SJSA1 (cell line): ENCODE results near the gene ZNF530. TPM values are rescaled to one million over a fixed set of nuclear protein-coding genes. Genes with fewer than 3 reads are reported as not detected.

Source experiments
- DNase-seq, 2 experiments: peaks; one replicate each; pipeline ENCODE4 v3.0.0-alpha.2; 2015 to 2020; ENCODE audit warnings: low spot score in 2 of 2, low read depth in 1 of 2
- H3K27ac ChIP-seq: fragments of 250-450 bp; sonication (Bioruptor Pico); 2 replicates; pipeline ENCODE4 v1.5.1; 2020; ENCODE audit warnings: mild to moderate bottlenecking, moderate library complexity
- H3K27me3 ChIP-seq: fragments of 250-450 bp; sonication (Bioruptor Pico); replicated peaks from 2 replicates; pipeline ENCODE4 v1.5.1; 2020; ENCODE audit warnings: mild to moderate bottlenecking, moderate library complexity
- H3K36me3 ChIP-seq: fragments of 250-450 bp; sonication (Bioruptor Pico); 2 replicates; pipeline ENCODE4 v1.5.1; 2020; ENCODE audit warnings: mild to moderate bottlenecking
- H3K4me1 ChIP-seq: fragments of 250-450 bp; sonication (Bioruptor Pico); replicated peaks from 2 replicates; pipeline ENCODE4 v1.6.1; 2021; ENCODE audit warnings: mild to moderate bottlenecking
- H3K4me3 ChIP-seq: fragments of 250-450 bp; sonication (Bioruptor Pico); 2 replicates; pipeline ENCODE4 v1.5.1; 2020; ENCODE audit warnings: mild to moderate bottlenecking
- H3K9me3 ChIP-seq: fragments of 250-450 bp; sonication (Bioruptor Pico); replicated peaks from 2 replicates; pipeline ENCODE4 v1.5.1; 2020; ENCODE audit warnings: mild to moderate bottlenecking
- total RNA-seq: library from RNA; depleted of rRNA; stranded (reverse); fragments of >200 nt; shearing (Covaris generic); gene quantifications from 2 replicates; pipeline ENCODE4 v1.2.3, GENCODE V29; 2014; rRNA removed

The ZNF530 gene
- total RNA-seq, 1 experiment from 2014 or later: 21.4 TPM

DNA sequence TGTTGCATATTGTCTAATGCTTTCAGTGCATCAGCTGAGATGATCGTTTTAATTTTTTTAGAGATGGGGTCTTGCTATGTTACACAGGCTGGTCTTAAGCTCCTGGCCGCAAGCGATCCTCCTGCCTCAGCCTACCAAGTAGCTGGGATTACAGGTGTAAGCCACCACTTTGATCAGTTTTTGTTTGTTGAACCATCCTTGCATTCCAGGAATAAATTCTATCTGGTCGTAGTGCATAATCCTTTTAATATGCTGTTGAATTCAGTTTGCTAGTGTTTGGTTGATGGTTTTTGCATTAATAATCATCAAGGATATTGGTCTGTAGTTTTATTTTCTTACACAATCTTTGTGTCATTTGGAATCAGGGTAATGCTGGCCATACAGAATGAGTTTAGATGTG is 37.7 kb downstream of the ZNF530 start:
- H3K27me3 ChIP-seq: no peaks in the 10 kb centered on the region
- H3K4me1 ChIP-seq: 0 out of 2 replicates have a peak, but pooled peaks cover 6% of the 10 kb centered on the region
- DNase-seq: no peak
- H3K36me3 ChIP-seq: peaks cover 80% of the 10 kb centered on the region
- H3K27ac ChIP-seq: no peak overlapping the region
- H3K4me3 ChIP-seq: no peak overlapping the region
- H3K9me3 ChIP-seq: peaks cover 42% of the 10 kb centered on the region

DNA sequence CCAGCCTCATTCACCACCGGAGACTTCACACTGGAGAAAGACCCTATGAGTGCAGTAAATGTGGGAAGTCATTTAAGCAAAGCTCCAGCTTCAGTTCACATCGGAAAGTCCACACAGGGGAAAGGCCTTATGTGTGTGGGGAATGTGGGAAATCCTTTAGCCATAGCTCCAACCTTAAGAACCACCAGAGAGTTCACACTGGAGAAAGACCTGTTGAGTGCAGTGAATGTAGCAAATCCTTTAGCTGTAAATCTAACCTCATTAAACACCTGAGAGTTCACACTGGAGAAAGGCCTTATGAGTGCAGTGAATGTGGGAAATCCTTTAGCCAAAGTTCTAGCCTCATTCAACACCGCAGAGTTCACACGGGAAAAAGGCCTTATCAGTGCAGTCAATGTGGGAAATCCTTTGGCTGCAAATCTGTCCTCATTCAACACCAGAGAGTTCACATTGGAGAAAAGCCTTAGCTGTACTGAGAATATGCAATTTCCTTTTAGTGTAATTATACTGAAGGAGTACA is 42.1 kb downstream of the ZNF530 start:
- H3K27ac ChIP-seq: no peak overlapping the region
- DNase-seq: no peak
- no peaks in the 10 kb centered on the region for H3K27me3 ChIP-seq
- peaks cover 62% of the 10 kb centered on the region for H3K36me3 ChIP-seq
- H3K4me1 ChIP-seq: no peaks in the 10 kb centered on the region
- H3K9me3 ChIP-seq: peaks cover 43% of the 10 kb centered on the region
- no peak overlapping the region for H3K4me3 ChIP-seq

GRCh38 chr19:57642396-57643046 is 42.8 kb downstream of the ZNF530 start:
- no peak for DNase-seq
- peaks cover 40% of the 10 kb centered on the region for H3K9me3 ChIP-seq
- peaks cover 56% of the 10 kb centered on the region for H3K36me3 ChIP-seq
- no peak overlapping the region for H3K27ac ChIP-seq
- H3K4me1 ChIP-seq: no peaks in the 10 kb centered on the region
- H3K4me3 ChIP-seq: no peak overlapping the region
- H3K27me3 ChIP-seq: no peaks in the 10 kb centered on the region

DNA sequence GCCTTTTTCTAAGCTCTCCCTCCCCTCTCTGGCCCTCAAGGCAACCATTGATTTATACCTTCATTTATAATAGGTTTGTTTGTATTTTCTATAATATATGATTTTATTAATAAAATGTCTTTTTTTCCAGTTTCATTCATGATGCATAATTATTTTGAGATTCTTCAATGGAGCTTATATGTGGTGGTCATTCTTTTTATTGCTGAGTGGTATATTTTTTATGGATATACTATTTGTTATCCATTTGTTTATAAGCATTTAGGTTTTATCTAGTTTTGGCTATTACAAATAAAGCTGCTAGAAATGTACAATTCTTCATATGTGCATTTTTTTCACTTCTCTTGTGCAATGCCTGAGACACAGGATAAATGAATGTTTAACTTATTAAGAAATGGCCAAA is 44.0 kb downstream of the ZNF530 start:
- Histone ChIP-seq H3K36me3 (peaks cover 46% of the 10 kb centered on the region), H3K4me3 (no peak overlapping the region), H3K9me3 (peaks cover 34% of the 10 kb centered on the region), H3K27ac (no peak overlapping the region), H3K27me3 (no peaks in the 10 kb centered on the region), H3K4me1 (no peaks in the 10 kb centered on the region)
- no peak for DNase-seq

GRCh38 chr19:57648331-57649003 is 48.8 kb downstream of the ZNF530 start:
- DNase-seq: no peak
- Histone ChIP-seq H3K27ac (no peak overlapping the region), H3K36me3 (peaks cover 2% of the 10 kb centered on the region), H3K9me3 (peaks cover 3% of the 10 kb centered on the region; the same call in 1 of the 2 replicates), H3K27me3 (no peaks in the 10 kb centered on the region), H3K4me3 (no peak overlapping the region), H3K4me1 (no peaks in the 10 kb centered on the region)

DNA sequence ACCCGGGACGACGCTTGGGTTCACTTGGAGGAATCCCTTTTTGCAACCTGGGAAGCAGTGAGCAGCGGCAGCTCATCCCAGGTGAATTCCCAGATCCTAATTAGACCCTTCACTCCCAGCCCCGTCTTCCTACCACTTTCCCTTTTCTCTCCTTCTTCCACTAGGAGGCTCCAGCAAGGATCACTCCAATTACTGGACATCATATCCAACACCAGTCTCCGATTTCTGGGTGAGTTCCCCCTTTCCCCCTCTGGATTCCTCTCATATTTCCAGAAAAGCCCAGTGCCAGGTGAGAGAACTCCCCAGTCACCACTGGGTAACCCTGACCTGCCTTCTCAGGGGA is 51.9 kb downstream of the ZNF530 start:
- no peaks in the 10 kb centered on the region for H3K36me3 ChIP-seq

GRCh38 chr19:57653689-57654088 is 54.0 kb downstream of the ZNF530 start:
- Histone ChIP-seq H3K27ac (no peak overlapping the region), H3K36me3 (no peaks in the 10 kb centered on the region), H3K4me1 (no peaks in the 10 kb centered on the region), H3K4me3 (no peak overlapping the region), H3K27me3 (no peaks in the 10 kb centered on the region), H3K9me3 (no peaks in the 10 kb centered on the region)
- no peak for DNase-seq

More for the DNA sequence above, 51.9 kb downstream of the ZNF530 start:
- Histone ChIP-seq H3K4me1 (no peaks in the 10 kb centered on the region), H3K9me3 (no peaks in the 10 kb centered on the region; the same call in 1 of the 2 replicates), H3K4me3 (no peak overlapping the region), H3K27me3 (no peaks in the 10 kb centered on the region), H3K27ac (no peak overlapping the region)
- no peak for DNase-seq

GRCh38 chr19:57655443-57655842 is 55.8 kb downstream of the ZNF530 start:
- Histone ChIP-seq H3K36me3 (no peaks in the 10 kb centered on the region), H3K4me3 (no peak overlapping the region), H3K27me3 (no peaks in the 10 kb centered on the region), H3K27ac (no peak overlapping the region), H3K9me3 (0 out of 2 replicates have a peak, but pooled peaks cover 4% of the 10 kb centered on the region), H3K4me1 (no peaks in the 10 kb centered on the region)
- no peak for DNase-seq

DNA sequence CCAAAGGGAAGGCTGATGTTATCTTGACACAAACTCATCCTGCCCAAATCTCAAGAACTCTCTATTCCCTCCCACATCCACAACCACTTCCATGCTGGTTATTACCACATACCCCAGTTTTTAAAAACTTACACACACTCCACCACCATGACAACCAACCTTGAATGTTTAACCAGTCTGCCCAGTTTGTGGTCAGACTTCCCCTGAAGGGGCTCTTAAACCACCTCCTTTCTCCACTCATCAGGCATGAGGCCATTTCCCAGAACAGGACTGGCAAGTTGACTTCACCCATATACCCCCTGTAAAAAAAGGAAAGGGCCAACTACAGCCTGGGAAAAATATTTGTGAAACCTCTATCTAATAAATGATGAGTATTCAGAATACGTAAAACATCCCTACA is 56.7 kb downstream of the ZNF530 start:
- Histone ChIP-seq H3K9me3 (0 out of 2 replicates have a peak, but pooled peaks cover 4% of the 10 kb centered on the region), H3K4me3 (no peak overlapping the region), H3K27ac (no peak overlapping the region), H3K36me3 (no peaks in the 10 kb centered on the region), H3K4me1 (no peaks in the 10 kb centered on the region), H3K27me3 (no peaks in the 10 kb centered on the region)
- no peak for DNase-seq

Other genes starting within 250 kb of the ZNF530 start
- gene ZNF304, start 248.6 kb upstream of the ZNF530 start, total RNA-seq: 11.1 and 11.4 TPM in 2 replicates
- 13.4 and 20.8 TPM in 2 replicates for gene TRAPPC2B, start 236.3 kb upstream of the ZNF530 start, total RNA-seq
- gene ZNF547, start 236.3 kb upstream of the ZNF530 start, total RNA-seq: 1.6 and 4.1 TPM in 2 replicates
- 16.4 and 31.8 TPM in 2 replicates for gene ZNF548, start 210.0 kb upstream of the ZNF530 start, total RNA-seq
- gene ZNF17, start 188.7 kb upstream of the ZNF530 start, total RNA-seq: 7.4 and 10.4 TPM in 2 replicates
- gene ZNF749, start 164.6 kb upstream of the ZNF530 start, total RNA-seq: 6.1 and 8.2 TPM in 2 replicates
- 0.03 TPM in 1 of 2 replicates, not detected in the other for gene VN1R1, start 142.7 kb upstream of the ZNF530 start, total RNA-seq
- 4.1 and 7.5 TPM in 2 replicates for gene ZNF772, start 122.3 kb upstream of the ZNF530 start, total RNA-seq
- 8.8 and 9.9 TPM in 2 replicates for gene ZNF419, start 112.1 kb upstream of the ZNF530 start, total RNA-seq
- gene ZNF773, start 99.9 kb upstream of the ZNF530 start, total RNA-seq: 8.7 and 13.1 TPM in 2 replicates
- gene ZNF549, start 72.5 kb upstream of the ZNF530 start, total RNA-seq: 3.9 and 4.3 TPM in 2 replicates
- 6.6 and 6.8 TPM in 2 replicates for gene ZNF550, start 40.0 kb upstream of the ZNF530 start, total RNA-seq
- 3.6 and 6.1 TPM in 2 replicates for gene ZNF416, start 21.0 kb upstream of the ZNF530 start, total RNA-seq
- gene ZIK1, start 15.7 kb upstream of the ZNF530 start, total RNA-seq: 6.1 and 18.0 TPM in 2 replicates
- gene ZNF134, start 14.4 kb downstream of the ZNF530 start, total RNA-seq: 25.0 and 26.3 TPM in 2 replicates
- 9.7 and 18.5 TPM in 2 replicates for gene ZNF211, start 33.3 kb downstream of the ZNF530 start, total RNA-seq
- gene ZSCAN4, start 69.0 kb downstream of the ZNF530 start, total RNA-seq: not detected in 2 replicates
- gene ZNF551, start 82.1 kb downstream of the ZNF530 start, total RNA-seq: 6.3 and 12.2 TPM in 2 replicates
- 0.91 and 0.92 TPM in 2 replicates for gene ZNF154, start 109.3 kb downstream of the ZNF530 start, total RNA-seq
- 2.0 and 4.8 TPM in 2 replicates for gene ZNF671, start 127.7 kb downstream of the ZNF530 start, total RNA-seq
- gene ZNF776, start 146.9 kb downstream of the ZNF530 start, total RNA-seq: 5.7 and 13.0 TPM in 2 replicates
- 10.7 and 18.2 TPM in 2 replicates for gene ZNF586, start 169.8 kb downstream of the ZNF530 start, total RNA-seq
- 3.3 and 3.5 TPM in 2 replicates for gene ZNF552, start 215.0 kb downstream of the ZNF530 start, total RNA-seq
- gene ZNF587B, start 230.4 kb downstream of the ZNF530 start, total RNA-seq: 11.4 and 13.6 TPM in 2 replicates
- gene ZNF587, start 250.0 kb downstream of the ZNF530 start, total RNA-seq: 12.3 and 13.3 TPM in 2 replicates